PC-3 (cell line): ENCODE results near the gene HSPA9.

Experiments
- CTCF ChIP-seq: fragments of 300-600 bp; sonication (generic); conservative IDR thresholded peaks from 2 replicates; pipeline ENCODE4 v1.5.1; 2017; ENCODE audit warnings: antibody characterized with exemption, low read depth, mild to moderate bottlenecking, low read length
- EZH2phosphoT487 ChIP-seq: fragments of 300-600 bp; sonication (generic); IDR thresholded peaks from 2 replicates; pipeline ENCODE4 v1.6.1; 2018; ENCODE audit warnings: mild to moderate bottlenecking, antibody characterized with exemption, low read length, borderline replicate concordance

GRCh38 chr5:138585157-138585556 is 10.0 kb upstream of the HSPA9 start:
- TF ChIP-seq CTCF (no peak), EZH2phosphoT487 (no peak)
